Spleen (tissue), 7 donors: ENCODE results near the gene NTN4.

Experiments used
- CTCF ChIP-seq, 11 experiments: fragments of 200-600 bp in 7 of 11; fragments of 450-650 bp in 4 of 11; sonication (generic) in 4 of 11; IDR thresholded peaks in 8 of 11; conservative IDR thresholded peaks in 3 of 11; 1 replicate in 7 of 11; 2 replicates in 4 of 11; pipeline versions ENCODE4 v1.4.0 to v1.8.0; 2016 to 2021; ENCODE audit warnings: antibody characterized with exemption in 11 of 11, inconsistent platforms in 4 of 11, mild to moderate bottlenecking in 1 of 11
- POLR2A ChIP-seq, 3 donors: fragments of 450-650 bp; IDR thresholded peaks; one replicate each; pipeline ENCODE4 v1.5.1; 2017; ENCODE audit warnings: antibody characterized with exemption in 3 of 3, mild to moderate bottlenecking in 1 of 3
- POLR2AphosphoS5 ChIP-seq, 3 donors: sonication (generic); formaldehyde crosslinking; IDR thresholded peaks; one replicate each; pipeline ENCODE4 v1.5.1; 2017; ENCODE audit warnings: antibody characterized with exemption in 3 of 3
- donor health status: DM: no; HTN: no; CAD: no; lungs with moderate emphysema.
- donor health status: DM: no; HTN: no; CAD: no.
- donor health status: DM: no; HTN: no; CAD: no.

GRCh38 chr12:95739561-95740313, 50.8 kb downstream of the NTN4 start:
- no peak for TF ChIP-seq POLR2A (IDR thresholded peaks at IDR 0.05)
- peak; percentile 20 to 88 (median 83) for TF ChIP-seq POLR2AphosphoS5 (IDR thresholded peaks at IDR 0.05)
- TF ChIP-seq CTCF (IDR thresholded peaks at IDR 0.05 in 8 of 11, conservative IDR thresholded peaks at IDR 0.05 in 3 of 11), result no peak
